Left hindlimb (tissue), 1 donor: ENCODE measurements around the gene HOXB3.

Experiments
- DNase-seq: peaks from one replicate; pipeline ENCODE4 v3.0.0-alpha.2; 2018

Gene HOXB3

GRCh38 chr17:48625495-48626244 is 35.6 kb upstream of the HOXB3 start:
- no peak for DNase-seq

- DNase-seq, result no peak
These were observed 34.8 kb upstream of the HOXB3 start for GRCh38 chr17:48624544-48625494.

DNA sequence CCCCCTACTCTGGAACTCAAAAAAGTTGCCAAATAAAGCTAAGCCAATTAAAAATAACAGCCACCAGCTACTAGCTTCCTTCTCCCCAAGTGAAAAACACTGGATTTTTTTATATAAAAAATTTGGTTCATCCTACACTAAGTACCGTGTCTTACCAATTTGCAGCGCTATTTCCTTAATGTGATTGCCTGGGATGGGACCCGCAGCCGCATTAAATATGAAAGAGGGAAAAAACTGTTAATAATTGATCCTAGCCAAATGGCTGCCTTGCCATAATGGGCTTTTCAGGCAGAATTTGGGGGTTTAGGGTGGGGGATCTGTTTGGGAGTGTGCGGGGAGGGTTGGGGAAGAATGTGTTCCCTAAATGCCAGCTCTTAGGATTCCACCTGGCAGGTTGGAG is 34.1 kb upstream of the HOXB3 start:
- no peak for DNase-seq

DNA sequence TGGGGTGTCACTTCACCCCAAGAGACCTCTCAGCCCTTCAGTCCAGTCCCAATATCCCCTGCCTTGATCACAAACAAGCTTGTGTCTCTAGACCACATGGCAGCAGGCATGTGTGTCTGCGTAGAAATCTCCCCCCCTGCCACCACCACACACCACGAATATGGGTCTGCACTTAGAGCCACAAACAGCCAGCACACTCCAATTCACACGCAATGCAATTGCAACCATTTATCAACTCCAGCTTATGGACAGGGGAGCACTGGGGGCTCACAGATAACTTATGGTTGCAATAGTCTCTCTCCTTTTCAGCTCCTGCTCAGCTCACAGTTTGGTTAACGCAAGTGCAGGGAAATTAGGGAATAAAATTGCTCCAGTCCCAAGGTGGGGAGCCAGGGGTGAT is 33.5 kb upstream of the HOXB3 start:
- DNase-seq, result no peak

DNA sequence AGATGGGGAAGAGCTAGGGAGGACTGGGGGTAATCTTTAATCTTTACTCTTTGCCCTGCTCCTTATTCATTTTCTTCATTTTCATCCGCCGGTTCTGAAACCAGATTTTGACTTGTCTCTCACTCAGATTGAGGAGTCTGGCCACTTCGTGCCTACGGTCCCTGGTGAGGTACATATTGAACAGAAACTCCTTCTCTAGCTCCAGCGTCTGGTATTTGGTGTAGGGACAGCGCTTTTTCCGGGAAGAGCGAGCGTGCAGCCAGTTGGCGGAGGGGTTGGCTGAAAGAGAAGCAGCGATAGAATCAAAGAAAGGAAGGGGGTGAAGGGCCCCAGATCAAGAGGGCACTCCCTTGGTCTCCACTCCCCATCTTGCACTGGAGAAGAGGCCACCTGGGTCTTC is 32.8 kb upstream of the HOXB3 start:
- no peak for DNase-seq

GRCh38 chr17:48621410-48622392 is 31.7 kb upstream of the HOXB3 start:
- DNase-seq, result no peak

DNA sequence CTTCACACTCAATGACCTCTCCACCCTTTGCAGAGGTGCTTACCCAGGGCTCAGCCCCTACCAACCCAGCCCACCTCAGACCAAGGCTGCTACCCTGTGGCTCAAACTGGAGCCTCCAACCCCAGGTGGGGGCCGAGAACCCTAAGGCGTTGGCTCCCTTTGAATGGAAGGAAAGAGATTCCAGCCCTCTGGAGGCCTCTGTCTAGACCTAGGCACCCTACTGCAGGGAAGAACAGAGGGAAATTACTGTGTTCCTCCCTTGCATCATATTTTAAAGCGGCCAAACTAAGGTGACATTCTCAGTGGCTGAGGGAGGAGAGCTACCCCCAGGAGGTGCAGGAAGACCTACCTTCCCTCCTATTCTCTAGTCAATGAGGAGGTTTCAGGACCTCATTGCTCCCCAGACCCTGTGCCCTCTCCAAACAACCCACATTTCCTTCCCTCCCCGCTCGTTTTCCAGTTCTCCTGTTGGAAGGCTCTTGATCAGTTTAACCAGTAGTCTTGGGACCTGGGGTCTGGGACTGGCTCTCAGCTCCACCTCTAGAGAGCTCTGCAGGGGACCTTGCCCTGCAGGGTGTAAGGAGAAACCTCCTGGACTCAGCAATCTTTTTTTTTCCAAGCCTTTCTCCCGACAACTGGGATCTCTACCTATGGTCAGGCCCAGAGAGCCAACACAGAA is 30.6 kb upstream of the HOXB3 start:
- no peak for DNase-seq

DNA sequence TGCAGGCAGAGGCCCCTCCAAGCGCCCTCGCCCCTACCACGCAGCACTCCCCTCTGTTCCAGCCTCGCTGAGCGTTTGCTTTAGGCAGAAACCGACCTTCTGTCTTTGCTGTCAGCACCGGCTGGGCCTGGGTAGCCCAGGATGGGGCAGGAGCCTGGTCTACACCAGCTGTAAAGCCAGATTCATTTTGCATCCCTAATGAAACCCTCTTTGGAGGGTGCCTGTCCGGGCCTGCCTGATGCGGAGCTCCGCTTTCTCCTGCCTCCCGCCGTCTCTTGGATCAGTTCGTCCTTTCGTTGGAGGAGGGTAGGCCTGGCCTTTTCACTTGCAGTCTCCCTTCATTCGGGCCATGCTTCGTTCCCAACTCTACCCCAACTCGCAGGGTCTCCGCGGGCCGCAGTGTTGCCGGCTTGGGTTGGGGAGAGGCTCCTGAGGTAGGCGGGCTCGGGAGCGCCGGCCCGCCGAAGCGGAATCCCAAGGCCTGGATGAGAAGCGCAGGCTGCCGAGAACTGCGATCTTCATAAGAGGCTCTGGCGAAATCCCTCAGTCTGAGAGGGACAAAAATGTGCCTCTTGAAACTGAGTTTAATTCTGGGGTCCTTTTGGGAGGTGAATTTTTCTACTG is 29.9 kb upstream of the HOXB3 start:
- no peak for DNase-seq

GRCh38 chr17:48618256-48618896 is 28.3 kb upstream of the HOXB3 start:
- DNase-seq, result peak; percentile 87

- no peak for DNase-seq
These were observed 27.6 kb upstream of the HOXB3 start for GRCh38 chr17:48617471-48618255.

GRCh38 chr17:48616717-48617470 is 26.9 kb upstream of the HOXB3 start:
- DNase-seq, result no peak

- no peak for DNase-seq
These were observed 26.1 kb upstream of the HOXB3 start for GRCh38 chr17:48615963-48616716.

- DNase-seq, result no peak
These were observed 25.3 kb upstream of the HOXB3 start, which contains the start of gene HOXB8 for GRCh38 chr17:48615047-48615962. Gene HOXB8 (minus strand): TSS chr17:48615292. CDS start chr17:48614704, 588 bp downstream.

GRCh38 chr17:48613862-48614694 is 24.0 kb upstream of the HOXB3 start:
- DNase-seq, result no peak

DNA sequence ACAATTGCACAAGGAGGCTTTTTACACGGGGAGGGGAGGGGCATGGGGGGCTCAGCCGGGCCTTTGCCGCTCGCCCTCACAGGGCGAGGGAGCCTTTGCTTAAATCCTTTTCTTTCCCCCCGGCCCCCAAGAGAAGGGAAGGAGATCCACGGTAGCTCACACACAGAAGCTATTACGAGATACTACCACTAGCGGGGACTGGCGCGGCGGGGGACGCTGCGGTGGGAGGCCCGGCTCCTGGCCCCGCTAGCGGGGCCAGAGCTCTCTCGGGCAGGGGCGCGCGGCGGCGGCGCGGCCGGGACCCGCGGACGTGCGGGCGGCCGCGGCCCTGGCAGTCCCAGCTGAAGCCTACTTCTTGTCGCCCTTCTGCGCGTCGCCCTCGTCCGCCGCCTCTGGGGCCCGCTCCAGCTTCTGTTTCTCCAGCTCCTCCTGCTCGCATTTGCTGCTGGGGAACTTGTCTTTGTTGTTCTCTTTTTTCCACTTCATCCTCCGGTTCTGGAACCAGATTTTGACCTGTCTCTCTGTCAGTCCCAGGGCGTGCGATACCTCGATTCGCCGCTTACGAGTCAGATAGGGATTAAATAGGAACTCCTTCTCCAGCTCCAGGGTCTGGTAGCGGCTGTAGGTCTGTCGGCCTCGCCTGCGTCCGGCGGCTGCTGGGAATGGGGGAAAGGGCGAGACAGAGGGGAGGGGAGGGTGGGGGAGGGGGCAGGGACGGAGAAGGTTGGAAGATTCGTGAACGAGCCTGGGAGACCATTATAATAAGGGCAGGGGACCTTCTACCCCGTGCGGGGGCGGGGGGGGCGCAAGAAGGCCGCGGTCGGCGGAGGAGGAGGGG is 23.0 kb upstream of the HOXB3 start:
- DNase-seq, result peak; percentile 51

DNA sequence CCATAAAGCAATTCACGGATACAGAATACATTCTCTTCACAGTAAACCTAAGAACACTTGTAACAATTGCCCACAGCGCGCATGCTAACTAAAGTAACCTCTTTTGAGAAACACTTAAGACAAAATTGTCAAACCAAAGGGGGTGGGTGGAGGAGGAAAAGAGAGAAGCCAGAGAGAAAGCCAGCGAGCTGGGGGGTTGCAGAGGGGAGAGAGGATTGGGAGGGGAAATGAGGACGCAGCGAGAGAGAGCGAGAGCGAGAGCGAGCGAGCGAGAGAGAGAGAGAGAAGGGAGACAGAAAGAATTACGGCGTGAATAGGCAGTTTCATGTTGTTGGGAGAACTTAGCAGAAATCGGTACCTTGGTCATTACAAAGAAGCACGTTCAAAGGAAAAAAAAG is 22.4 kb upstream of the HOXB3 start:
- no peak for DNase-seq
